Measurements from ENCODE around the gene AIP. TPM values are rescaled to one million over a fixed set of nuclear protein-coding genes. Genes with fewer than 3 reads are reported as not detected.

The AIP gene
- 10 to 100 TPM; 34.6 to 61.7 TPM for total RNA-seq
- 60.7 TPM for polyA plus RNA-seq (ENCODE audit: insufficient read depth, low read depth, low replicate concordance)
- long read RNA-seq, donor 1, transcript AIP-201 (6 exons, 1,221 nt), result major isoform, 38 of 45 reads
- long read RNA-seq, donor 1, partial matches to known transcripts, result 6 of 45 reads
- long read RNA-seq, donor 1, other reads (novel, unspliced or antisense), result 0 of 45 reads
- long read RNA-seq, donor 2, transcript AIP-201 (6 exons, 1,221 nt), result major isoform, 20 of 21 reads
- long read RNA-seq, donor 2, partial matches to known transcripts, result 0 of 21 reads
- long read RNA-seq, donor 2, other reads (novel, unspliced or antisense), result 0 of 21 reads

GRCh38 chr11:67482827-67483798 is at the start of gene AIP:
AIP (plus strand) TSS chr11:67483026; CDS start chr11:67483159, 133 bp downstream.
- WGBS, 2 donors, result 7 to 8% methylated on average over 48 to 60 of the region's 60 CpGs
- Histone ChIP-seq H3K4me1 (peaks cover 9% of the 10 kb centered on the region), H3K4me3 (peak within 1 kb of the TSS; percentile 49 to 57), H3K27ac (peak within 1 kb of the TSS; percentile 82 to 88), H3K27me3 (no peaks in the 10 kb centered on the region), H3K9me3 (no peaks in the 10 kb centered on the region), H3K36me3 (ENCODE audit: low read depth, missing control alignments) (no peaks in the 10 kb centered on the region)
- peak; percentile 98 for DNase-seq
- no peak for TF ChIP-seq POLR2A (IDR thresholded peaks at IDR 0.05)
- TF ChIP-seq, protein P1, sequence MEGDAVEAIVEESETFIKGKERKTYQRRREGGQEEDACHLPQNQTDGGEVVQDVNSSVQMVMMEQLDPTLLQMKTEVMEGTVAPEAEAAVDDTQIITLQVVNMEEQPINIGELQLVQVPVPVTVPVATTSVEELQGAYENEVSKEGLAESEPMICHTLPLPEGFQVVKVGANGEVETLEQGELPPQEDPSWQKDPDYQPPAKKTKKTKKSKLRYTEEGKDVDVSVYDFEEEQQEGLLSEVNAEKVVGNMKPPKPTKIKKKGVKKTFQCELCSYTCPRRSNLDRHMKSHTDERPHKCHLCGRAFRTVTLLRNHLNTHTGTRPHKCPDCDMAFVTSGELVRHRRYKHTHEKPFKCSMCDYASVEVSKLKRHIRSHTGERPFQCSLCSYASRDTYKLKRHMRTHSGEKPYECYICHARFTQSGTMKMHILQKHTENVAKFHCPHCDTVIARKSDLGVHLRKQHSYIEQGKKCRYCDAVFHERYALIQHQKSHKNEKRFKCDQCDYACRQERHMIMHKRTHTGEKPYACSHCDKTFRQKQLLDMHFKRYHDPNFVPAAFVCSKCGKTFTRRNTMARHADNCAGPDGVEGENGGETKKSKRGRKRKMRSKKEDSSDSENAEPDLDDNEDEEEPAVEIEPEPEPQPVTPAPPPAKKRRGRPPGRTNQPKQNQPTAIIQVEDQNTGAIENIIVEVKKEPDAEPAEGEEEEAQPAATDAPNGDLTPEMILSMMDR (IDR thresholded peaks at IDR 0.05), result peak in 2 of 3 experiments; percentile 40
- intact Hi-C loops (cut with DNase I; ENCODE audit: low total_unique reads), result loop anchor here (10.0 kb wide), 1 partner anchor 78 kb away; the partner anchor contains the start of genes PPP1CA and TBC1D10C

- no peaks in the 10 kb centered on the region for H3K36me3 ChIP-seq (ENCODE audit: low read depth, missing control alignments)
- H3K27me3 ChIP-seq, result no peaks in the 10 kb centered on the region
- no peaks in the 10 kb centered on the region for H3K9me3 ChIP-seq
- intact Hi-C loops (cut with DNase I; ENCODE audit: low total_unique reads), result no loop called here
- no peak overlapping the region for H3K27ac ChIP-seq
- WGBS, 2 donors, result 87 to 95% methylated on average over 7 to 20 of the region's 22 CpGs
- no peak overlapping the region for H3K4me3 ChIP-seq
- DNase-seq, result no peak
- peaks cover 7% of the 10 kb centered on the region for H3K4me1 ChIP-seq
- TF ChIP-seq, protein P1 (IDR thresholded peaks at IDR 0.05), result no peak
- no peak for TF ChIP-seq POLR2A (IDR thresholded peaks at IDR 0.05)
Observed at GRCh38 chr11:67433536-67434394, 49.1 kb upstream of the AIP start.

GRCh38 chr11:67434395-67434881 is 48.4 kb upstream of the AIP start:
- no peaks in the 10 kb centered on the region for H3K27me3 ChIP-seq
- TF ChIP-seq, protein P1 (IDR thresholded peaks at IDR 0.05), result no peak
- no peak for TF ChIP-seq POLR2A (IDR thresholded peaks at IDR 0.05)
- DNase-seq, result no peak
- H3K36me3 ChIP-seq (ENCODE audit: low read depth, missing control alignments), result no peaks in the 10 kb centered on the region
- 84 to 100% methylated on average over 4 to 21 of the region's 23 CpGs for WGBS, 2 donors
- H3K9me3 ChIP-seq, result no peaks in the 10 kb centered on the region
- H3K27ac ChIP-seq, result no peak overlapping the region
- peaks cover under 1% of the 10 kb centered on the region for H3K4me1 ChIP-seq
- intact Hi-C loops (cut with DNase I; ENCODE audit: low total_unique reads), result no loop called here
- no peak overlapping the region for H3K4me3 ChIP-seq

DNA sequence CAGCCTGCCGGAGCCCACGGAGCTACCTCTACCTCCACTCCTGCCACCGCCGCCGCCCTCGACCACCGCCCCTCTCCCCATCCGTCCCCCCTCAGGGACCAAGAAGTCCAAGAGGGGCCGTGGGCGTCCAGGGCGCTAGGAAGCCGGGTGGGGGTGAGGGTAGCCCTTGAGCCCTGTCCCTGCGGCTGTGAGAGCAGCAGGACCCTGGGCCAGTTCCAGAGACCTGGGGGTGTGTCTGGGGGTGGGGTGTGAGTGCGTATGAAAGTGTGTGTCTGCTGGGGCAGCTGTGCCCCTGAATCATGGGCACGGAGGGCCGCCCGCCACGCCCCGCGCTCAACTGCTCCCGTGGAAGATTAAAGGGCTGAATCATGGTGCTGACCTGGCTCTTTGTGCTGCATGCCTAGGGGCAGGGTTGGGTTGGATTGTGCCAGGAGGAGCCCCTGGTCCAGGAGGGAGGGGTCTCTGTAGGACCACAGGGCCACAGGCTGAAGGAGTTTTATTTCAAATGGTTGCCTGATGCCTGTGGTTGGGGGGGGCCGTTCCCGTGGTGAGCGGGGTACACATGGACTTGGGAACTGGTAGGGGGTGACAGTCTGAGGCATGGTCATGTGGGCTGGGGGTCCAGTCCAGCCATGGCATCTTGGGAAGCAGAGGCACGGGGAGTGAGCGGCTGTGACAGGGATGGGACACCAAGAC is 47.6 kb upstream of the AIP start:
- intact Hi-C loops (cut with DNase I; ENCODE audit: low total_unique reads), result no loop called here
- no peak overlapping the region for H3K27ac ChIP-seq
- no peaks in the 10 kb centered on the region for H3K4me1 ChIP-seq
- H3K9me3 ChIP-seq, result no peaks in the 10 kb centered on the region
- no peak overlapping the region for H3K4me3 ChIP-seq
- 77 to 82% methylated on average over 6 to 26 of the region's 26 CpGs for WGBS, 2 donors
- no peaks in the 10 kb centered on the region for H3K27me3 ChIP-seq
- DNase-seq, result no peak
- no peaks in the 10 kb centered on the region for H3K36me3 ChIP-seq (ENCODE audit: low read depth, missing control alignments)
- TF ChIP-seq POLR2A (IDR thresholded peaks at IDR 0.05), result no peak
- TF ChIP-seq, protein P1 (IDR thresholded peaks at IDR 0.05), result no peak

All from testis (tissue), 5 donors.